Activated B cell treated with CpG ODN at 0.5 μM for 24 hours (primary cell): ENCODE data around the gene ZNF532. TPM values are rescaled to one million over a fixed set of nuclear protein-coding genes. Genes with fewer than 3 reads are reported as not detected.
"Not testable (repeated sequence)": the region's sequence is repeated elsewhere in the genome, so short reads cannot be mapped to it uniquely, and the experiment has no call there.

Source experiments
- ATAC-seq: fragments of 200-7000 bp; cut with Tn5 transposase; one replicate; pipeline ENCODE4 v1.10.0; 2021; ENCODE audit warnings: low read depth, mild to moderate bottlenecking, moderate library complexity
- CTCF ChIA-PET: fragments of 350-600 bp; sonication (Branson Sonifier 250); formaldehyde crosslinking; loops from one replicate; lab custom pipeline; 2021; ENCODE audit warnings: antibody characterized with exemption; lab: Charles Lee
- POLR2A ChIA-PET: fragments of 350-600 bp; sonication (Branson Sonifier 250); formaldehyde crosslinking; loops from one replicate; lab custom pipeline; 2021; ENCODE audit warnings: antibody characterized with exemption; lab: Charles Lee
- DNase-seq: peaks from one replicate; pipeline ENCODE4 v3.0.0; 2022
- H3K27ac Mint-ChIP-seq: one replicate; pipeline ENCODE4 v1.8.0; 2020; ENCODE audit warnings: mixed read lengths
- H3K27me3 Mint-ChIP-seq: one replicate; pipeline ENCODE4 v1.8.0; 2021; ENCODE audit warnings: mixed read lengths
- H3K36me3 Mint-ChIP-seq: one replicate; pipeline ENCODE4 v1.8.0; 2021; ENCODE audit warnings: low read depth, mixed read lengths
- H3K4me1 Mint-ChIP-seq: one replicate; pipeline ENCODE4 v1.8.0; 2021; ENCODE audit warnings: mixed read lengths
- H3K4me3 Mint-ChIP-seq: one replicate; pipeline ENCODE4 v1.8.0; 2020; ENCODE audit warnings: mild to moderate bottlenecking, mixed read lengths
- H3K9me3 Mint-ChIP-seq: one replicate; pipeline ENCODE4 v1.8.0; 2020; ENCODE audit warnings: mixed read lengths
- CTCF ChIP-seq: fragments of 200-600 bp; IDR thresholded peaks from one replicate; pipeline ENCODE4 v1.8.0; 2022; ENCODE audit warnings: antibody characterized with exemption, mild to moderate bottlenecking
- intact Hi-C: fragments of 100-400 bp; cut with micrococcal nuclease; formaldehyde crosslinking; loops from one replicate; pipeline ENCODE4 v1.15.1; 2024
- total RNA-seq: library from RNA; stranded (reverse); gene quantifications from 2 replicates; pipeline ENCODE4 v1.2.3, GENCODE V29; 2022

ZNF532 gene
- total RNA-seq, 1 donor from 2014 or later, result 106 TPM

- CTCF ChIA-PET, result no interaction called here
- no peak overlapping the region for H3K27ac Mint-ChIP-seq
These were observed 44.8 kb downstream of the ZNF532 start for GRCh38 chr18:58909521-58909920.

GRCh38 chr18:58911241-58911640, 46.6 kb downstream of the ZNF532 start:
- DNase-seq, result no peak
- Mint-ChIP-seq H3K27ac (peak overlapping the region; percentile 66), H3K4me3 (no peak overlapping the region), H3K4me1 (peaks cover 79% of the 10 kb centered on the region), H3K9me3 (no peaks in the 10 kb centered on the region), H3K27me3 (no peaks in the 10 kb centered on the region), H3K36me3 (peaks cover 34% of the 10 kb centered on the region)
- ChIA-PET CTCF (interaction anchor here (2.0 kb wide), 1 partner anchor 146 kb away, joined by 7 read pairs; no protein-coding TSS in a partner anchor), POLR2A (interaction anchor here (1.4 to 1.8 kb wide), 2 partner anchors 11 to 14 kb away, joined by 3 to 7 read pairs; no protein-coding TSS in a partner anchor)
- intact Hi-C loops, result no loop called here
- no peak for TF ChIP-seq CTCF
- ATAC-seq, result no peak

More at GRCh38 chr18:58909521-58909920, 44.8 kb downstream of the ZNF532 start:
- Mint-ChIP-seq H3K4me3 (no peak overlapping the region), H3K27me3 (no peaks in the 10 kb centered on the region), H3K36me3 (peaks cover 38% of the 10 kb centered on the region), H3K4me1 (peaks cover 72% of the 10 kb centered on the region), H3K9me3 (no peaks in the 10 kb centered on the region)
- no peak for TF ChIP-seq CTCF
- ATAC-seq, result no peak
- POLR2A ChIA-PET, result no interaction called here
- no peak for DNase-seq
- intact Hi-C loops, result no loop called here

GRCh38 chr18:58911766-58912165, 47.1 kb downstream of the ZNF532 start:
- POLR2A ChIA-PET, result interaction anchor here (0.6 to 1.8 kb wide), 4 partner anchors 9 to 39 kb away, joined by 3 to 7 read pairs (median 6); no protein-coding TSS in a partner anchor
- no peak for ATAC-seq

GRCh38 chr18:58915006-58915799, 50.5 kb downstream of the ZNF532 start:
- H3K4me3 Mint-ChIP-seq, result no peak overlapping the region
- no peak for ATAC-seq
- DNase-seq, result no peak
- no peaks in the 10 kb centered on the region for H3K9me3 Mint-ChIP-seq
- peaks cover 51% of the 10 kb centered on the region for H3K4me1 Mint-ChIP-seq
- no peaks in the 10 kb centered on the region for H3K27me3 Mint-ChIP-seq
- peak overlapping the region; percentile 30 for H3K27ac Mint-ChIP-seq
- POLR2A ChIA-PET, result interaction anchor here (0.6 kb wide), 1 partner anchor 67 kb away, joined by 7 read pairs; no protein-coding TSS in a partner anchor
- intact Hi-C loops, result no loop called here
- peaks cover 56% of the 10 kb centered on the region for H3K36me3 Mint-ChIP-seq
- no peak for TF ChIP-seq CTCF
- CTCF ChIA-PET, result no interaction called here

More at GRCh38 chr18:58911766-58912165, 47.1 kb downstream of the ZNF532 start:
- Mint-ChIP-seq H3K27me3 (no peaks in the 10 kb centered on the region), H3K27ac (peak overlapping the region; percentile 66), H3K36me3 (peaks cover 36% of the 10 kb centered on the region), H3K9me3 (no peaks in the 10 kb centered on the region), H3K4me1 (peaks cover 74% of the 10 kb centered on the region), H3K4me3 (no peak overlapping the region)
- TF ChIP-seq CTCF, result no peak
- intact Hi-C loops, result loop anchor here (2.0 kb wide), 1 partner anchor 15 kb away; no protein-coding TSS in a partner anchor
- DNase-seq, result no peak
- CTCF ChIA-PET, result interaction anchor here (1.5 to 2.0 kb wide), 2 partner anchors 145 to 159 kb away, joined by 4 to 7 read pairs; no protein-coding TSS in a partner anchor

- Mint-ChIP-seq H3K4me3 (no peak overlapping the region), H3K27me3 (no peaks in the 10 kb centered on the region), H3K9me3 (no peaks in the 10 kb centered on the region), H3K27ac (peak overlapping the region; percentile 30), H3K4me1 (peaks cover 48% of the 10 kb centered on the region), H3K36me3 (peaks cover 59% of the 10 kb centered on the region)
- no peak for DNase-seq
- CTCF ChIA-PET, result interaction anchor here (0.9 kb wide), 1 partner anchor 154 kb away, joined by 3 read pairs; no protein-coding TSS in a partner anchor
- ATAC-seq, result no peak
- intact Hi-C loops, result no loop called here
- TF ChIP-seq CTCF, result no peak
- POLR2A ChIA-PET, result interaction anchor here (0.6 kb wide), 1 partner anchor 68 kb away, joined by 7 read pairs; no protein-coding TSS in a partner anchor
These were observed 51.3 kb downstream of the ZNF532 start for GRCh38 chr18:58915995-58916394.

- Mint-ChIP-seq H3K4me1 (peaks cover 14% of the 10 kb centered on the region), H3K36me3 (peaks cover 88% of the 10 kb centered on the region)
- ATAC-seq, POLR2A ChIA-PET, H3K27me3 Mint-ChIP-seq, CTCF ChIA-PET, H3K27ac Mint-ChIP-seq, H3K9me3 Mint-ChIP-seq, intact Hi-C loops, DNase-seq, H3K4me3 Mint-ChIP-seq: not testable (repeated sequence)
These were observed 55.3 kb downstream of the ZNF532 start for GRCh38 chr18:58919934-58920333.
